Renal pelvis (tissue), 12 donors: ENCODE data around the gene MYADML2. TPM values are rescaled to one million over a fixed set of nuclear protein-coding genes. Genes with fewer than 3 reads are reported as not detected.
"Not testable (repeated sequence)": the region's sequence is repeated elsewhere in the genome, so short reads cannot be mapped to it uniquely, and the experiment has no call there.

Experiments used
- DNase-seq: peaks from one replicate; pipeline ENCODE4 v3.0.0-alpha.2; 2013
- long read RNA-seq, 16 experiments: transcript quantifications; one replicate each; lab custom pipeline, GENCODE V29; 2026
- polyA plus RNA-seq, 3 donors: library from polyadenylated mRNA; unstranded; fragments of 120-200 nt; gene quantifications; one replicate each; pipeline ENCODE4 v1.2.1, GENCODE V29; 2013; ENCODE audit not compliant: insufficient read length in 3 of 3

Gene MYADML2
- under 1 TPM; 0.17 to 0.36 (median 0.24) TPM for polyA plus RNA-seq
- long read RNA-seq, donor 1, result 0 reads
- long read RNA-seq, donor 2, result 0 reads
- long read RNA-seq, donor 3, result 0 reads
- long read RNA-seq, donor 4, result 0 reads
- long read RNA-seq, donor 5, result 0 reads
- long read RNA-seq, donor 6, result 0 reads
- long read RNA-seq, donor 7, result 0 reads
- long read RNA-seq, donor 8, result 0 reads
- long read RNA-seq, donor 9, result 0 reads
- long read RNA-seq, donor 10, result 0 reads
- long read RNA-seq, donor 11, result 0 reads
- long read RNA-seq, donor 12, result 0 reads
- long read RNA-seq, donor 13, result 0 reads
- long read RNA-seq, donor 14, result 0 reads
- long read RNA-seq, donor 15, result 0 reads
- long read RNA-seq, donor 16, result 0 reads

GRCh38 chr17:81947189-81947588, at the start of gene MYADML2:
TSS of gene MYADML2 (minus strand) at chr17:81947233. CDS start at chr17:81941741, 5,492 bp downstream.
- DNase-seq, result no peak

GRCh38 chr17:81996232-81996756, 49.3 kb upstream of the MYADML2 start:
- DNase-seq, result no peak

- no peak for DNase-seq
These were observed 48.6 kb upstream of the MYADML2 start for GRCh38 chr17:81995463-81996231.

GRCh38 chr17:81994593-81995462, 47.8 kb upstream of the MYADML2 start:
- no peak for DNase-seq

GRCh38 chr17:81993729-81994592, 46.9 kb upstream of the MYADML2 start:
- DNase-seq, result no peak

- DNase-seq, result peak; percentile 87
These were observed 45.5 kb upstream of the MYADML2 start for GRCh38 chr17:81992306-81993102.

GRCh38 chr17:81991684-81992305, 44.8 kb upstream of the MYADML2 start:
- DNase-seq, result no peak

- DNase-seq, result no peak
These were observed 44.0 kb upstream of the MYADML2 start for GRCh38 chr17:81990836-81991683.

- no peak for DNase-seq
These were observed 40.2 kb upstream of the MYADML2 start for GRCh38 chr17:81987161-81987770.

- no peak for DNase-seq
These were observed 39.6 kb upstream of the MYADML2 start for GRCh38 chr17:81986606-81987005.

- no peak for DNase-seq
These were observed 37.9 kb upstream of the MYADML2 start for GRCh38 chr17:81984773-81985410.

GRCh38 chr17:81983639-81984373, 36.8 kb upstream of the MYADML2 start:
- no peak for DNase-seq

GRCh38 chr17:81983011-81983638, 36.1 kb upstream of the MYADML2 start:
- DNase-seq, result no peak

- DNase-seq, result not testable (repeated sequence)
These were observed 34.5 kb upstream of the MYADML2 start for GRCh38 chr17:81981511-81981910.

GRCh38 chr17:81980707-81981343, 33.8 kb upstream of the MYADML2 start:
- DNase-seq, result no peak

- no peak for DNase-seq
These were observed 33.1 kb upstream of the MYADML2 start for GRCh38 chr17:81980122-81980521.
